Activated T-cell treated with anti-CD3 and anti-CD28 coated beads, Interleukin-2, amount 50 U/mL, for 72 hours (primary cell): Measurements from ENCODE around the gene IDH3A. TPM values are rescaled to one million over a fixed set of nuclear protein-coding genes. Genes with fewer than 3 reads are reported as not detected.
"Not testable (repeated sequence)": the region's sequence is repeated elsewhere in the genome, so short reads cannot be mapped to it uniquely, and the experiment has no call there.

Experiments
- ATAC-seq, 2 donors: fragments of 150-1000 bp; cut with Tn5 transposase; replicated peaks in 1 of 2; 2 replicates each; pipeline ENCODE4 v1.10.0; 2021; ENCODE audit warnings: moderate library complexity in 2 of 2, mild to moderate bottlenecking in 1 of 2
- DNase-seq, 2 donors: peaks; one replicate each; pipeline ENCODE4 v3.0.0; 2021 to 2022; ENCODE audit warnings: mixed read lengths in 1 of 2
- H3K27ac Mint-ChIP-seq: one replicate; pipeline ENCODE4 v1.8.0; 2022; ENCODE audit warnings: mild to moderate bottlenecking, moderate library complexity, mixed read lengths
- H3K27me3 Mint-ChIP-seq: one replicate; pipeline ENCODE4 v1.8.0; 2022; ENCODE audit warnings: low read depth, mixed read lengths
- H3K36me3 Mint-ChIP-seq, 2 donors: one replicate each; pipeline ENCODE4 v1.8.0; 2022; ENCODE audit warnings: mixed read lengths in 2 of 2, mild to moderate bottlenecking in 1 of 2; ENCODE audit not compliant: insufficient read depth in 2 of 2
- H3K4me1 Mint-ChIP-seq: one replicate; pipeline ENCODE4 v1.8.0; 2022; ENCODE audit warnings: low read depth, mixed read lengths
- H3K4me3 Mint-ChIP-seq, 2 donors: one replicate each; pipeline ENCODE4 v1.8.0; 2022; ENCODE audit warnings: mild to moderate bottlenecking in 2 of 2, mixed read lengths in 2 of 2, moderate library complexity in 2 of 2
- H3K9me3 Mint-ChIP-seq, 2 donors: one replicate each; pipeline ENCODE4 v1.8.0; 2022; ENCODE audit warnings: mixed read lengths in 2 of 2
- total RNA-seq, 2 donors: library from RNA; stranded (reverse); gene quantifications; one replicate each; pipeline ENCODE4 v1.2.3, GENCODE V29; 2022

Gene IDH3A
- total RNA-seq, 2 donors from 2014 or later: 83.6 to 92.7 TPM

- Mint-ChIP-seq H3K9me3 (no peaks in the 10 kb centered on the region), H3K36me3 (no peaks in the 10 kb centered on the region), H3K27me3 (peaks cover 10% of the 10 kb centered on the region), H3K4me3 (no peak overlapping the region), H3K27ac (no peak overlapping the region), H3K4me1 (peaks cover 17% of the 10 kb centered on the region)
- ATAC-seq (no peak), DNase-seq (no peak)
Observed at GRCh38 chr15:78133801-78134200, 15.4 kb upstream of the IDH3A start.

DNA sequence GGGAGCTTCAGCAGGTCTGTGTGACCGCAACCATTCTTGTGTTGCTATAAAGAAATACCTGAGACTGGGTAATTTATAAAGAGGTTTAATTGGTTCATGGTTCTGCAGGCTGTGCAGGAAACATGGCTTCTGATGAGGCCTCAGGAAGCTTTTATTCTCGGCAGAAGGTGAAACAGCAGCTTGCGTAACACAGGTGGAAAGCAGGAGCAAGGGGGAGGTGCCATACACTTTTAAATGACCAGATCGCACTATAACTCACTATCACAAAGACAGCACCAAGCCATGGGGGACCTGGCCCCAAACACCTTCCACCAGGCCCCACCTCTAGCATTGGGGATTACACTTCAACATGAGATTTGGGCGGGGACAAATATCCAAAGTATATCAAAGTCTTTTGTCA, 9.6 kb upstream of the IDH3A start:
- Mint-ChIP-seq H3K9me3 (no peaks in the 10 kb centered on the region), H3K4me1 (no peaks in the 10 kb centered on the region), H3K36me3 (no peaks in the 10 kb centered on the region), H3K27me3 (no peaks in the 10 kb centered on the region), H3K27ac (no peak overlapping the region), H3K4me3 (no peak overlapping the region)
- ATAC-seq (no peak), DNase-seq (no peak)

DNA sequence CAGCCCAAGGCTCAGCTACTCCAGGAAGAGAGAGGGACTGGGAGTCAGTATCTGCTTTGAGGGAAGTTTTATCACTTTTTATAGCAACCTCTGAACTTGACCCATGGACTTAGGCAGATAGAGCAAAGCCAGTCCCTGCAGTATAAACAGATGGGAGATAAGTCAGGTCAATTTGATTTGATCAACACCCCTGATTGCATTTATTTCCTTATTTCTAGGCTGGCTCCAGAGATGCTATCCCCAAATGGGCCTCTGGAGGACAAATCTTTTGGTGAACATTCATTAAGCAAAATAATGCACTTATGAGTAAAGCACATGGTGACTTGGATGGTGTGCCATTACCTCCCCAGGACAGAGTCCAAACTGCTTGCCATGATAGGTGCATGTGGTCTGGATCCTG, 8.9 kb upstream of the IDH3A start:
- Mint-ChIP-seq H3K36me3 (no peaks in the 10 kb centered on the region), H3K27ac (no peak overlapping the region), H3K27me3 (no peaks in the 10 kb centered on the region), H3K9me3 (no peaks in the 10 kb centered on the region), H3K4me3 (no peak overlapping the region), H3K4me1 (no peaks in the 10 kb centered on the region)
- DNase-seq (no peak), ATAC-seq (no peak)

- H3K27ac Mint-ChIP-seq: no peak overlapping the region
- no peak overlapping the region for H3K4me3 Mint-ChIP-seq
- peaks cover 4% of the 10 kb centered on the region for H3K4me1 Mint-ChIP-seq
- no peaks in the 10 kb centered on the region for H3K9me3 Mint-ChIP-seq
- ATAC-seq (no peak), DNase-seq (no peak)
- H3K27me3 Mint-ChIP-seq: no peaks in the 10 kb centered on the region
- no peaks in the 10 kb centered on the region for H3K36me3 Mint-ChIP-seq
Observed at GRCh38 chr15:78142332-78142731, 6.8 kb upstream of the IDH3A start.

- Mint-ChIP-seq H3K4me1 (peaks cover 36% of the 10 kb centered on the region), H3K36me3 (no peaks in the 10 kb centered on the region), H3K27ac (no peak overlapping the region), H3K9me3 (no peaks in the 10 kb centered on the region), H3K4me3 (no peak overlapping the region), H3K27me3 (no peaks in the 10 kb centered on the region)
- ATAC-seq (no peak), DNase-seq (no peak)
Observed at GRCh38 chr15:78146425-78147154, 2.6 kb upstream of the IDH3A start.

GRCh38 chr15:78147566-78147965, 1.6 kb upstream of the IDH3A start:
- Mint-ChIP-seq H3K27ac (no peak overlapping the region), H3K9me3 (no peaks in the 10 kb centered on the region), H3K27me3 (no peaks in the 10 kb centered on the region), H3K4me3 (peak overlapping the region; percentile 44 to 69), H3K36me3 (no peaks in the 10 kb centered on the region), H3K4me1 (peaks cover 38% of the 10 kb centered on the region)
- ATAC-seq (no peak), DNase-seq (no peak)

DNA sequence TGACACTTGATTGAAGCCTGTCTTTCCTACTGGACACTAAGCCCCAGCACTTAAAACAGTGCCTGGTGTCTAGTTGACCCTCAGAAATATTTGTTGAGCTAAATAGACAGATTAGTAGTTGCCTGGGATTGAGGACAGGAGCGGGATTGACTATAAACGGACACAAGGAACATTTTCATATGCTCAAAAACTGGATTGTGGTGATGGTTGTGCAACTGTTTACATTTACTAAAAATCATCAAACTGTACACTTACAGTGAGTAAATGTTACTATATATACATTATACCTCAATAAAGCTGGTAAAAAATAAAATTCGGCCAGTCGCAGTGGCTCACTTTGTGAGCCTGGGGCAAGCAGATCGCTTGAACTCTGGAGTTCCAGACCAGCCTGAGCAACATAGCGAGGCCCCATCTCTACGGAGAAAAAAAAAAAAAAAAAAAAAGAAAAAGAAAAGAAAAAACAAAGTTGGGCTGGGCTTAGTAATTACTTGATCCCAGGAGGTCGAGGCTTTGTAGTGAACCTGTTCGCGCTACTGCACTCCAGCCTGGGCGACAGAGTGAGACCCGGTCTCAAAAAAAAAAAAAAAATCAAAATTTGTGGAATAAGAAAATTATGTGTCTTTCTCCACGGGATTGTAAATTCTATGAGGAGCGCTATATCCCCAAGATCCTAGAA, 632 bp upstream of the IDH3A start:
- peaks cover 0 to 4% of the 10 kb centered on the region in 2 donors for H3K36me3 Mint-ChIP-seq
- no peaks in the 10 kb centered on the region for H3K9me3 Mint-ChIP-seq
- H3K27ac Mint-ChIP-seq: peak overlapping the region; percentile 99
- H3K4me1 Mint-ChIP-seq: peaks cover 45% of the 10 kb centered on the region
- peak; percentile 3 to 12 for ATAC-seq
- peak overlapping the region; percentile 93 for H3K4me3 Mint-ChIP-seq
- H3K27me3 Mint-ChIP-seq: no peaks in the 10 kb centered on the region
- no peak for DNase-seq

DNA sequence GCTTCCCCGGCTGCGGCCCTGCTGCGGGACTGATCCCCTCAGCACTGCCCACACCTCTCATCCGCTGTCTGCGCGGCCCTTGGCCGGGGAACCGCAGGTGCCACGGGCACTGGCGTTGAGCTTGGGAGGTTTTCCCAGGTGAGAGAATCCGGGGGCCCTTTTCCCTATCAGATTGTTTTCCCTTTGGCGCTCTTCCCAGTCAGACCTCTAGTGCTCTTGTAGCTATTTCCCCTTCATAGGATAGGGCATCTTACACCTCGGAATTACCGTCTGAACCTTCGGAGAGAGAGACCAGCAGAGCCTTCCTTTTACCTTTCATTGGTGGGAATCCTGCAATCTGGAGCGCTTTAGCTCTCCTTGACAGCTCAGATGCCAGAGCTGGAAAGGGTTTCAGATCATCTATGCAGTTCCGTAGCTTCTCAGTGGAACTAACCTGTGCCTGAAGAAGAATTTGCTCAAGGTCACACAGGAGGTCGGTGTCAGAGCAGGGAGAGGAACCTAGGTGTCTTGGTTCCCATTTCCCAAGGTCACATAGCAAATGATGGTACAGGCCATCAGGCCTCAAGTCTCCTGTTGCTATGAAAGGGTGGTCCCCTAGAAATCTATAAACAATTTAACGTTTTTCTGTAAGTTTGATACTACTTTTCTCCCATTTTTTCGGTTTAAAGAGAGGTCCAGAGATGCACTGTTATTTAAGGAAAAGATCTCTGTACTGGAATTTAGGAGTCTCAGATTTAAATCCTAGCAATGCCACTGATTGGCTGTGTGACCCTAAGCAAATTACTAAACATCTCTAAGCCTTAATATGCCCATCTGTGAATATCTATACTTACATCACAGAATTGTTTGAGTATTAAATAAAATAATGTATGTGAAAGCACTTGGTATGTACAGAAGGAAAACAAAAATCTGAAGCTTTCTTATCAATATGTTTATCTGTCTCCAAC, 916 bp downstream of the IDH3A start:
- peaks cover 45% of the 10 kb centered on the region for H3K4me1 Mint-ChIP-seq
- no peak for ATAC-seq
- no peaks in the 10 kb centered on the region for H3K9me3 Mint-ChIP-seq
- H3K27ac Mint-ChIP-seq: peak overlapping the region; percentile 58
- no peaks in the 10 kb centered on the region for H3K27me3 Mint-ChIP-seq
- no peak for DNase-seq
- peaks cover 0 to 4% of the 10 kb centered on the region in 2 donors for H3K36me3 Mint-ChIP-seq
- H3K4me3 Mint-ChIP-seq: peak overlapping the region; percentile 93

GRCh38 chr15:78151075-78151474, 1.9 kb downstream of the IDH3A start:
- ATAC-seq (peak in 1 of 2 donors; percentile 8), DNase-seq (peak; percentile 11 to 27)
- H3K27ac Mint-ChIP-seq, H3K36me3 Mint-ChIP-seq, H3K27me3 Mint-ChIP-seq, H3K9me3 Mint-ChIP-seq: not testable (repeated sequence)
- Mint-ChIP-seq H3K4me3 (peak overlapping the region; percentile 93), H3K4me1 (peaks cover 45% of the 10 kb centered on the region)

DNA sequence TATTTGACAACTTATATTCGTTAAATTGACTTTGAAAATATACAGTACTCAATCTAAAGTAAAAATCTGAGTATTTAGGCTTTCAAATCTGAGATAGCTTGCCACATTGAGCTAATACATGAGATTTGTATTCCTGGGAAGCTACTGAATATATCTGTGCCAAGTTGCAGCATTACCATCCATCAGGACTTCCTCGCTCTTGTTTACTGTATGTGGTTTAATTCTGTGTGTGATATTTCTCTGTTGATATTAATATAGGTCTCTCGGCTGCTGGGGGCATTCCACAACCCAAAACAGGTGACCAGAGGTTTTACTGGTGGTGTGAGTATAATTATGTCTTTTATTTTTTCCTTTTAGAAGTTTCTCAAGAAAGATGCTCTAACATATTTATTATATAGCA, 5.8 kb downstream of the IDH3A start:
- Mint-ChIP-seq H3K27ac (peak overlapping the region; percentile 70), H3K4me3 (no peak overlapping the region), H3K4me1 (peaks cover 23% of the 10 kb centered on the region), H3K36me3 (peaks cover 0 to 10% of the 10 kb centered on the region in 2 donors), H3K9me3 (no peaks in the 10 kb centered on the region), H3K27me3 (no peaks in the 10 kb centered on the region)
- DNase-seq (no peak), ATAC-seq (no peak)

DNA sequence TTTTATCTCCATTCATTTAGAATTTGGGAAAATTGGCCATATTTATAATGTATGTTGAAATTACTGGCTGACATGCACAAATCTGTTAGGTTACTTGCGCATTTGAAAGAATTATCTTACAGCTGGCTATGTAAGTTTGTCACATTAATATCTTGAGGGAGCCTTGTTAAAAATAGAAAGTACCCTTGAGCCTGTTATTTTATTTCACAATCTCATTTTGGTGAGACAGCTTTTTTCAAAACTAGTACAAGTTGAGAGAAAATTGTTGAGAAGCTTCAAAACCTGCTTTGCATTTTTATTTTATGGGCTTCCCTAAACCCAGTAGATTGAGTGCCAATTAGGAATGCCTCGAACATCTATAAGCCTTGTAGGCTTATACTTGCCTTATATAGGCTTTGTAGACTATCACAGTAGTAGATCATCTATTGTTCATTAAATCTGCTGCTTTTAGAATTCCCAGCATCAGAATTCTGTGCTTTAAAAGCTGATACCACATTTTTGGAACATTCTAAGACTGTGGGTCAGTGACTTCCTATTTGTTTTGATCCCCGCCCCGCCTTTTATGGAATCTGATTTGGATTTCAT, 6.3 kb downstream of the IDH3A start:
- Mint-ChIP-seq H3K4me1 (peaks cover 18% of the 10 kb centered on the region), H3K9me3 (no peaks in the 10 kb centered on the region), H3K27ac (no peak overlapping the region), H3K27me3 (no peaks in the 10 kb centered on the region), H3K36me3 (peaks cover 0 to 10% of the 10 kb centered on the region in 2 donors), H3K4me3 (no peak overlapping the region)
- no peak for DNase-seq
- no peak for ATAC-seq

GRCh38 chr15:78156653-78157052, 7.5 kb downstream of the IDH3A start:
- Mint-ChIP-seq H3K27me3 (no peaks in the 10 kb centered on the region), H3K27ac (peak overlapping the region; percentile 57), H3K4me3 (no peak overlapping the region), H3K36me3 (peaks cover 0 to 11% of the 10 kb centered on the region in 2 donors), H3K4me1 (peaks cover 8% of the 10 kb centered on the region), H3K9me3 (no peaks in the 10 kb centered on the region)
- ATAC-seq (no peak), DNase-seq (no peak)

DNA sequence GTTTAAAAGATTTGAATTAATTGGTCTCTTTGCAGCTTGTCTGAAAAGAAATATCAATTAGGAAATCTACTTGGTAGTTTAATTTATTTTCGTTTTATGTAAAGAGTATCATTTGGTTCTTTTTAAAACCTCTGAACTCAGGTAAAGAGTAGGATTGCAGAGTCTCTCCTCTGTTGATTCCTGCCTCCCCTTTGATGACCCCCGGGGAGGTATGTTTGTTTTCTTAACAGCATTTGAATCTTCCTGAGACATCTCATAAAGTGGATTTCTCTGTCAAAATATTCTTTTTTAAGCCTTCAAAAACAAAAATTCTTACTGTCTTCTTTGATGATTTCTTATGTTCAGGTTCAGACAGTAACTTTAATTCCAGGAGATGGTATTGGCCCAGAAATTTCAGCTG, 8.0 kb downstream of the IDH3A start:
- H3K27me3 Mint-ChIP-seq: no peaks in the 10 kb centered on the region
- DNase-seq (no peak), ATAC-seq (no peak)
- H3K36me3 Mint-ChIP-seq: peaks cover 4 to 12% of the 10 kb centered on the region in 2 donors
- H3K4me1 Mint-ChIP-seq: peaks cover 8% of the 10 kb centered on the region
- H3K9me3 Mint-ChIP-seq: no peaks in the 10 kb centered on the region
- H3K4me3 Mint-ChIP-seq: no peak overlapping the region
- peak overlapping the region; percentile 57 for H3K27ac Mint-ChIP-seq
